NCI-H345 treated with DMSO at 0.1 percent for 48 hours (cell line): ENCODE data around the gene CCS.
"Not testable (repeated sequence)": the region's sequence is repeated elsewhere in the genome, so short reads cannot be mapped to it uniquely, and the experiment has no call there.

ENCODE experiments used
- DNase-seq: peaks from one replicate; lab custom pipeline; 2025; ENCODE audit not compliant: unreplicated experiment; lab: John Stamatoyannopoulos, UW

CCS gene, protein sequence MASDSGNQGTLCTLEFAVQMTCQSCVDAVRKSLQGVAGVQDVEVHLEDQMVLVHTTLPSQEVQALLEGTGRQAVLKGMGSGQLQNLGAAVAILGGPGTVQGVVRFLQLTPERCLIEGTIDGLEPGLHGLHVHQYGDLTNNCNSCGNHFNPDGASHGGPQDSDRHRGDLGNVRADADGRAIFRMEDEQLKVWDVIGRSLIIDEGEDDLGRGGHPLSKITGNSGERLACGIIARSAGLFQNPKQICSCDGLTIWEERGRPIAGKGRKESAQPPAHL

GRCh38 chr11:66592457-66593302, at the start of gene CCS, which contains the start of gene CCDC87:
Gene CCS (plus strand): TSS chr11:66593185. CDS start chr11:66593262, 77 bp downstream.
Gene CCDC87 (minus strand): TSS chr11:66593063. CDS start chr11:66593015, 48 bp downstream.
- peak; percentile 97 for DNase-seq

- no peak for DNase-seq
These were observed 49.5 kb upstream of the CCS start for GRCh38 chr11:66543263-66544107.

GRCh38 chr11:66544952-66545351, 48.0 kb upstream of the CCS start:
- not testable (repeated sequence) for DNase-seq

DNA sequence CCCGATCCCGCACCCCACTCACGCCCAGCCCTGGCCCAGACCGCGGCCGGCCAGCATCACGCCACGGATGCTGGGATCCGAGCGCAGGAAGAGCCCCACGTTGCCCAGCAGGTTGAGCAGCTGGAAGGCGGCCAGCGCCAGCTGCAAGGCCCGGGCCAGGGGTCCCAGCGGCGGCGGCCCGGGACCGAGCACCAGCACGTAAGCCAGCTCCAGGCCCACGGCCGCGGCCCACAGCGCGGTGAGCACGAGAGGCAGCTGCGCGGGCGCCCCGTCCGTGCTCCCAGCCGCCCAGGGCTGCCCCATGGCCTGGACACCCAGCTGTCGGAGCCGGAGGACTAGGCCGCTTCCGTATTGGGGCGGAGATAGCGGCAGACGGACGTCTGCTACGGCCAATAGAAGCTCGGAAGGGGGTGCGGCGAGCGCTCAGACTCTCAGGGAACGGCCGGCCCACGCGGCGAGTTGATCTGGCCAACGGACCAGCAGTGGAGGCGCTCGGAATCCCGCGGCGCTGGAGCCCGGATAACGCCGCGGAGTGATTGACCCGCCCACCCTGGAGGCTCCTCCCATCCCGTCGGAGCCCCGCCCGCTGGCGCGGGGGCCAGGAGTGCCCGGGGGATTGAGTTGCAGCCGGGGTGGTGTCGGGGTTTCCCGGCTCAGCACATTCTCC, 47.2 kb upstream of the CCS start, which contains the start of gene ZDHHC24:
ZDHHC24 (minus strand) TSS at position 348 of the 667 bp plus-strand sequence; CDS start at position 303, 45 bp downstream.
- DNase-seq: peak; percentile 76

DNA sequence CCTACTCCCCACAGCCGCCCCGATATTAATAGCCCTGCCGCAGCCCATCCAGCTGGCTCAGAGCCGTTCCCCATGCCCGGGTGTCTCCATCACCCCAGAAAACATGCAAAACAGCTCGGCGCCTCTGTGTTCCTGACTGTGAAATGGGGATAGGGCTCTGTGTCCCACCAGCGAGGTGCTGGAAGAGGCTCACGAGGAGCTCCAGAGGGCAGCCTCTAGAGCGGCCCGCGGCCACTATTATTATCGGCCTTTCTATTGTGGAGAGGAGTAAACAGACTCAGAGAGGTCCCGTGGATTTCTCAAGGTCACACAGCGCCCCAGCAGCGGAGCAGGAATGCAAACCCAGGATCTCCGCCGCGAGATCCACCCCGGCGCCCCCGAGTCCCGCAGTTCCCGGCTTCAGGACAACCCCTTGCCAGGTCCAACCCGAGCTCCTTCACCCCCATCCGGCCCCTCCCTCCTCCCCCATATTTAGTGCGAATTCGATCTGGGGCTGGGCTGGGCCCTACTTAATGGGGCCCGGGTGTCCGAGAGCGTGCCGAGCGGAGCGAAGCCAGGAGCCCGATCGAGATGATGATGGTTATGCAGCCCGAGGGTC, 46.5 kb upstream of the CCS start, which contains the start of gene ACTN3:
ACTN3 (plus strand) TSS at position 536 of the 598 bp plus-strand sequence; CDS start at position 571, 35 bp downstream.
- DNase-seq: no peak

DNA sequence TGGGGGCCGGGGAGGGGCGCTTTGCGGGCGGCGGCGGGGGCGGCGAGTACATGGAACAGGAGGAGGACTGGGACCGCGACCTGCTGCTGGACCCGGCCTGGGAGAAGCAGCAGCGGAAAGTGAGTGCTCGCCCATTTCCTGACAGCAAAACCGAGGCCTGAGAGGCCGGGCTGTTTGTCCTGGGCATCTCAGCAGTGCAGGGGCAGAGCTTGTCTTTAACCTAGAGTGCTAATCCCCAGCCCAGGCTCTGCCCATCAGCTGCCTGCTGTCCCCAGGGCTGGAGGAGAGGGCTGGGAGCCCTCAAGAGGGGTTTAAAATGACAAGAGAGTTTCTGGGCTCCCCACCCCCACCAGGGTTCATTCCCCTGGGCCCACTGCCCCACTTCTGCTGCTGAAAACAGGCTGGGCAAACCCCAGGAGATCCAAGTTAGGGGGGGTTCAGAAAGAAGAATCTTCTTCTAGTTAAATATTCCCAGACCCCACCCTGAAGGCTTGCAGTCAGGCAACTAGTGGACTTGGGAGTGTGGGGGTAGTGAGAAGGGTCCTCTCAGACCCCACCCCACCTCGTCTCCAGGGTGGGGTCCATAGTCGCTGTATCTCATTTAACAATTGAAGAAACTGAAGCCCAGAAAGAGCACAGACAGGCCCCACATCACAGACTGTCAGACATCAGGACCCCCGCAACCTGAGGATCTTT, 45.9 kb upstream of the CCS start:
- DNase-seq: no peak

GRCh38 chr11:66547662-66548009, 45.3 kb upstream of the CCS start:
- DNase-seq: no peak

DNA sequence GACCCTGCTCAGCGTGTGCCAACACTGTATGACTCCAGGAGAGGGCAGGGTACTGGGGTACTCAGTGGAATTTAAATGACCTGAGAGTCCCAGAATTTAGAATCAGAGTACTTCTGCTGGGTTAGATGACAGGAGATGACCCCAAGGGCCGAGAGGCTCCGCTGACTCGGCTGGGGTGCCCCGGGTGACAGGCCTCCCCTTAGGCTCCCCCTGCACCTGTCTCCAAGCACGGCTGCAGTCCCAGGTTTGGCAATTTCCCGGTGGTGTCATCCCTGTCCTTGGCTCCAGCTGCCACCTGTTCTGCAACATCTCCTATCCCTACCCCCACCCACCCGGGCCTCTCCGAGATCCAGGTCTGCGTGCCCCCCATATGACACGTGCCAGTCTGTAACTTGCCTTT, 44.9 kb upstream of the CCS start:
- no peak for DNase-seq

DNA sequence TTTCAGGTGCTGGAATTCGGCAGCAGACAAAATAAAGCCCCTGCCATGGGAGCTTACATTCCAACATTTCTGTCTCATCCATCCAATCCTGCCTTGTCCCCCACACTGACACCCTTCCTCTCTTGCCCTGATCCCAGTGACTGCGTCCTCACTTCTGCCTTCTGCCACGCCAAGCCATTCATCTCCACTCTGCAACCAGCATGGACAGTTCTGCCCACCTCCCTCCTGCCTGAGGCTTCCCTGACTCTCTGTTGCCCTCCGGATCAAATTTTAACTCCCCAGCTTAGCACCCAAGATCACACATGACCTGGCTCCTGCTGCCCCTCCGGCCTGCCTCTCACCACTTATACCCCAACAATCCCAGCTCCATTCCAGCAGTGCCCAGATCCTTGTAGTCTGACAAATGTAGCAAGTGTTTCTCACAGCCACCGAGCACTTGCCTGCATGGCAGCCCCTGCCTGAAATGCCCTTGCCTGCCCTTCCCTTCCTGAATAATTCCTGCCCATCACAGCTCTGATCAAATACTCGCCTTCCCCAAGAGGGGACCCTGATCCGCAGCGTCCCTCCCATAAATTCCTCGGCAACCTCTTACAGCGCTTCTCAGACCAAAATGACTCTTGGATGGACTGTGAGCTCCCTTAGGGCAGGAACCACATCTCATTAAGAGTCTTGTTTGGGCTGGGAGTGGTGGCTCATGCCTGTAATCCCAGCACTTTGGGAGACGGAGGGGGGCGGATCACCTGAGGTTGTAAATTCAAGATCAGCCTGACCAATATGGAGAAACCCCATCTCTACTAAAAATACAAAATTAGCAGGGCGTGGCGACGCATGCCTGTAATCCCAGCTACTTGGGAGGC, 44.0 kb upstream of the CCS start:
- DNase-seq: no peak

DNA sequence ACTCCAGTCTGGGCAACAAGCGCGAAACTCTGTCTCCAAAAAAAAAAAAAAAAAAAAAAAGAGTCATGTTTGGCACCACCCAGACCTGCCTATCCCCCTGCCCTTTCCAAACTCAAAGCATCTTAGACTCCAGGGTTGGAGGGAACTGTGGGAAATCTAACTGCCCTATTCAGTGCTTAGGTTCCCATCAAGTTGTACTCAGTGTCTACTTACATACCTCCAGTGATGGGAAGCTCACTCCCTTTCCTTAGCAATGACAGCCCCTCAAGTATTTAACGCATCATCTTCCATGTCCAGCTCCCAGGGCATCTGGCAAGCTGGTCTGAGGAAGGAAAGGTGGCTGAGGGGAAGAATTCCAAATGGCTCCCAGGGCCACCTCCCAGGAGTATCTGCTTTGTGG, 43.3 kb upstream of the CCS start:
- DNase-seq: no peak

DNA sequence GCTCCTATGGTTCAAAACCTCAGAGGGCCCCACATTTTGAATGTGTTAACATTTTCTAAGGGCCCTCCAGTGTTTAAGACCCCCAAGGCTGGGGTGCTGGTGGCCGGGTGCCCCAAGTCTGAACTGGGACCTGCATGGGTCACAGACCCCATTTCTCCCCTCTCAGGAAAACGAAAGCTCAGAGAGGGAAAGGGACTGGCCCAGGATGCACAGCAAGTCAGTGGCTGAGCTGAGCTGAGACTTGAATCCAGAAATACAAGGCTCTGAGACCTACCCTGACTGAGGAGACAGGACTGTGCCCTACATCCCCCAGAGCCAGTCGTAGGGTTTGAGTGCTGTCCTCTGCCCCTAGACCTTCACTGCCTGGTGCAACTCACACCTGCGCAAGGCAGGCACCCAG, 42.1 kb upstream of the CCS start:
- no peak for DNase-seq

GRCh38 chr11:66554602-66555001, 38.4 kb upstream of the CCS start:
- DNase-seq: no peak

GRCh38 chr11:66555416-66555815, 37.6 kb upstream of the CCS start:
- DNase-seq: no peak

DNA sequence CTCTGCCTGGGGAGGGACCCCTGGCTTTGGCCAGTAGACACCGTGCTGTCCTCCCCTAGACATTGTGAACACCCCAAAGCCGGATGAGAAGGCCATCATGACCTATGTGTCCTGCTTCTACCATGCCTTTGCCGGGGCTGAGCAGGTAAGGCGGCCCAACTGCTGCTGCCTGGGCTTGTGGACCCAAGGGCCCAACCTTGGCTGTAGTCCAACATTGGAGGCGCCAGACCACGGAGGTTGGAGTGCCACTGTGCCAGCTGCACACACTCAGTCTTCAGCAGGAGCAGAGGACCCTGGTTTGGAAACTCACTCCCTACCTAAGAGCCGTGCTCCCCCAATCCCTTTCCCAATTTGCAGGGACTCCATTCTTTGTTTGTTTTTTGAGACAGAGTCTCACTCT, 36.9 kb upstream of the CCS start:
- peak; percentile 9 for DNase-seq

- DNase-seq: no peak
These were observed 35.2 kb upstream of the CCS start for GRCh38 chr11:66557733-66558326.

- no peak for DNase-seq
These were observed 33.7 kb upstream of the CCS start for GRCh38 chr11:66559142-66559865.

GRCh38 chr11:66559866-66560676, 32.9 kb upstream of the CCS start:
- no peak for DNase-seq
